Activated CD8-positive, alpha-beta memory T cell treated with anti-CD3 and anti-CD28 coated beads, Interleukin-2, amount 50 U/mL, for 24 hours (primary cell): ENCODE data around the gene MAST3.
A peak's percentile ranks its signal among the peaks of the same experiment; 100 is the strongest.

Experiments used
- DNase-seq: peaks from one replicate; pipeline ENCODE4 v3.0.0-alpha.2; 2020; ENCODE audit errors: extremely low read depth

Gene MAST3

DNA sequence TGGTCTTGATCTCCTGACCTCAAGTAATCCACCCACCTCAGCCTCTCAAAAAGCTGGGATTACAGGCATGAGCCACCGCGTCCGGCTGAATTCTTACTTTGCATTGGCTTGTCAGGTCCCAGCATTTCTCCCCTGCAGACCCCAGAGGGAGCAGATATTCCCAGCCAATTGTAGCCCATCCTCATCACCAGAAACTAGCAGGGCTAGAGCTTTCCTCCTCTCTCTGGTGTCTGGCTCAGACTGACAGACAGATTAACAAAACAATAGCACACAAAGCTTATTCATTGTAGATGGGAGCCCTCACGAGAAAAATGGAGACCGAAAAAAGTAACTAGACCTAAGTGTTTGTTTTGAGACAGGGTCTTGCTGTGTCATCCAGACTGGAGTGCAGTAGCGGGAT, 88.0 kb downstream of the MAST3 start:
- no peak for DNase-seq

GRCh38 chr19:18190278-18190677, 92.7 kb downstream of the MAST3 start:
- no peak for DNase-seq

DNA sequence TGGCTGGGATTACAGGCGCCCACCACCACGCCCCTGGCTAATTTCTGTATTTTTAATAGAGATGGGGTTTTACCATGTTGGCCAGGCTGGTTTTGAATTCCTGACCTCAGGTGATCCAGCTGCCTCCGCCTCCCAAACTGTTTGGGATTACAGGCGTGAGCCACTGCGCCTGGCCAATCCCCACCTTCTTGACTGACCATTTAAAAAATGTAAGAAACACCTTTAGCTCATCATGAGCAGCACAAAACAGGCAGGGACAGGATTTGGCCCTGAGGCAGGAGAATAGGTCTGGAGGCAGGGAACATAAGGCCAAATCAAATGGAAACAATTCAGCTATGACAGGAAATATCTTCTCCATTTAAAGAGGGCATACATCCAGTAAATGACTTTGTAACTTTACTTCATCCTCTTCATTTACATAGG, 94.1 kb downstream of the MAST3 start:
- DNase-seq, result no peak

GRCh38 chr19:18192673-18193387, 95.3 kb downstream of the MAST3 start, which contains the start of gene MPV17L2:
Gene MPV17L2, plus strand, starts transcription at chr19:18193218. Its CDS starts 64 bp downstream, at chr19:18193282.
- DNase-seq, result peak; percentile 96

GRCh38 chr19:18193388-18194180, 96.0 kb downstream of the MAST3 start:
- no peak for DNase-seq

- DNase-seq, result no peak
Measured at GRCh38 chr19:18194181-18194530, 96.6 kb downstream of the MAST3 start.

GRCh38 chr19:18194554-18195238, 97.1 kb downstream of the MAST3 start:
- DNase-seq, result no peak

GRCh38 chr19:18196511-18196845, 98.9 kb downstream of the MAST3 start:
- no peak for DNase-seq

DNA sequence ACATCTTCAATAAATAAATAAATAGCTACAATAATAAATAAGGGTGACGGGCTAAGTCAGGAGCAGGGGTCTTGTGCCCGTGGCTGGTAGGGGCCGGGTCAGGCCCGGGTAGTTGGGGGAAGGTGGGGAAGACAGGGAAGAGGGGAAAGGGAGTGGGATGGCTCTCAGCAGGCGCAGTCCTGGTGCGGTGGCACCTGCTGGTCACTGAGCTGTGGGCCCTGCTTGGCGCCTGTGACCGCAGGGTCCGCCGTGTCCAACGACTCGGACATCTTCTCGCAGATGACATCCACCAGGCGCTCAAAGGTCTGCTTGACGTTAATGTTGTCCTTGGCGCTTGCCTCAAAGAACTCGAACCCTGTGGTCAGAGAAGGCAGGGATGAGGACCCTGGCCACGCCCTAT, 99.7 kb downstream of the MAST3 start:
- no peak for DNase-seq

- DNase-seq, result no peak
Measured at GRCh38 chr19:18197941-18198340, 100.4 kb downstream of the MAST3 start.

GRCh38 chr19:18198374-18198773, 100.8 kb downstream of the MAST3 start:
- no peak for DNase-seq
